ENCODE results near the gene SOX1.

Gene SOX1

DNA sequence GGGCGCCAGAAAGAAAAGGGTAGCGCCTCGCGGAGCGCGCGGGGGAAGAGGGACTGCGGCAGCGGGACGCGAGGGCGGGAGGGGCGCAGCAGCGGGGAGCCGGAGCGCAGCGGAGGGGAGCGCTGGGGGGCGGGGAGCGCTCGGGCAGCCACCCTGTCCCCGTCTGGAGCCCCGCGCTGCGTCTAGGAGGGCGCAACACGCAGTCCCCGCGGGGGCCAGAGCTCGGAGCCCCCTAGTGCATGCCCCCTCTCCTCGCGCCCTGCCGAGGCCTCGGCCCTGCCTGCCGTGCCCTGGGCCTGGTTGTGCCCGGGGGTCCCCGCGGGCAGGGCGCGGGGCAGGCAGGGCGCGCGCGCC is 37.9 kb downstream of the SOX1 start:
- WGBS = 6% methylated on average over 28 of the region's 44 CpGs
- no peak overlapping the region for H3K9ac ChIP-seq (ENCODE audit: low read length)

DNA sequence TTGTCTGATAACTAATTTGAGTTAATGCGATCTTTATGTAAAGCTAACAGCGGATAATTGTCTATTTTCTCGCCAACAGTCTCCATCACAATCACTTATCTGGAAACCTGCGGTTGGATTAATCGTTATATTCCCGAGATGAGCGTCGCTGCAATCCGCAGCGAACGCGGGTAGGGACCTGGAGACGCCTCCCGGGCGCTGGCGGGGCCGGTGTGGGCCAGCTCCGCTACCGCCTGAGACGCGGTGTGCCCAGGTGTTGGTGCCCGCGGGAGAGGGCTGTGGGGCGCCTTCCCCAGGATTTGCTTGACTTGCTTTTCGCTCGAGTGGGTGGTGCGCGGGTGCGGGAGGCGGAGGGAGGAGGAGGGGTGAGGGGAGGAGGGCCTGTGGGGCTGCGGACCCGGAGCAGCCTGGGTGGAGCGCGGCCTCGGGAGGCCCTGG is 38.3 kb downstream of the SOX1 start:
- H3K27ac ChIP-seq (ENCODE audit: low read length, poor library complexity, severe bottlenecking) = no peak overlapping the region
- H3K4ac ChIP-seq (ENCODE audit: low read depth in 1 of 2, low read length in 2 of 2) = no peak overlapping the region
- H2BK5ac ChIP-seq (ENCODE audit: low read depth, low read length, poor library complexity, severe bottlenecking) = no peak overlapping the region
- H2BK15ac ChIP-seq (ENCODE audit: low read depth, poor library complexity, severe bottlenecking) = no peak overlapping the region
- peaks cover 6% of the 10 kb centered on the region for H3K4me1 ChIP-seq (ENCODE audit: control insufficient read depth, insufficient read depth, low read depth, low read length)
- H3K27me3 ChIP-seq (ENCODE audit: control insufficient read depth in 1 of 2, insufficient read depth in 1 of 2, low read length in 2 of 2) = peaks cover 66 to 67% of the 10 kb centered on the region in 2 experiments
- H4K8ac ChIP-seq (ENCODE audit: low read length) = no peak overlapping the region
- H3K18ac ChIP-seq (ENCODE audit: low read depth in 1 of 2, low read length in 2 of 2) = no peak overlapping the region
- H4K91ac ChIP-seq (ENCODE audit: low read length) = no peak overlapping the region
- no peak overlapping the region for H3K4me2 ChIP-seq (ENCODE audit: low read length, poor library complexity, severe bottlenecking)
- H2AK5ac ChIP-seq (ENCODE audit: low read length, severe bottlenecking) = no peak overlapping the region
- no peak for DNase-seq
- H2BK12ac ChIP-seq (ENCODE audit: low read length in 2 of 2) = no peak overlapping the region
- no peaks in the 10 kb centered on the region for H3K79me1 ChIP-seq (replicated peaks; ENCODE audit: low read length, poor library complexity, severe bottlenecking)
- no peaks in the 10 kb centered on the region for H3K36me3 ChIP-seq (ENCODE audit: control insufficient read depth in 1 of 2, insufficient read depth in 2 of 2, low read depth in 1 of 2, low read length in 2 of 2)
- no peaks in the 10 kb centered on the region for H3K9me3 ChIP-seq (ENCODE audit: control insufficient read depth, low read length)
- H3K14ac ChIP-seq (ENCODE audit: low read length in 2 of 2) = no peak overlapping the region
- H3K4me3 ChIP-seq (ENCODE audit: insufficient read depth in 1 of 2, low read depth in 1 of 2, low read length in 2 of 2) = no peak overlapping the region
- H2BK120ac ChIP-seq (ENCODE audit: low read depth, low read length) = no peak overlapping the region
- H3K23ac ChIP-seq (ENCODE audit: low read length in 2 of 2) = no peak overlapping the region
- H2AFZ ChIP-seq (ENCODE audit: low read depth, low read length) = no peak overlapping the region
- 4% methylated on average over 24 of the region's 35 CpGs for WGBS
- no peak overlapping the region for H3K9ac ChIP-seq (ENCODE audit: low read length)

More for the DNA sequence above, 37.9 kb downstream of the SOX1 start:
- Histone ChIP-seq H3K18ac (ENCODE audit: low read depth in 1 of 2, low read length in 2 of 2) (no peak overlapping the region), H3K4me1 (ENCODE audit: control insufficient read depth, insufficient read depth, low read depth, low read length) (peaks cover 6% of the 10 kb centered on the region), H3K9me3 (ENCODE audit: control insufficient read depth, low read length) (no peaks in the 10 kb centered on the region), H3K79me1 (replicated peaks; ENCODE audit: low read length, poor library complexity, severe bottlenecking) (no peaks in the 10 kb centered on the region), H4K91ac (ENCODE audit: low read length) (no peak overlapping the region), H3K4me2 (ENCODE audit: low read length, poor library complexity, severe bottlenecking) (no peak overlapping the region), H3K36me3 (ENCODE audit: control insufficient read depth in 1 of 2, insufficient read depth in 2 of 2, low read depth in 1 of 2, low read length in 2 of 2) (no peaks in the 10 kb centered on the region), H3K4me3 (ENCODE audit: insufficient read depth in 1 of 2, low read depth in 1 of 2, low read length in 2 of 2) (no peak overlapping the region), H3K27ac (ENCODE audit: low read length, poor library complexity, severe bottlenecking) (no peak overlapping the region), H3K27me3 (ENCODE audit: control insufficient read depth in 1 of 2, insufficient read depth in 1 of 2, low read length in 2 of 2) (peaks cover 66 to 67% of the 10 kb centered on the region in 2 experiments), H2BK120ac (ENCODE audit: low read depth, low read length) (no peak overlapping the region), H2BK12ac (ENCODE audit: low read length in 2 of 2) (no peak overlapping the region), H3K14ac (ENCODE audit: low read length in 2 of 2) (no peak overlapping the region), H3K4ac (ENCODE audit: low read depth in 1 of 2, low read length in 2 of 2) (no peak overlapping the region), H2BK15ac (ENCODE audit: low read depth, poor library complexity, severe bottlenecking) (no peak overlapping the region), H3K23ac (ENCODE audit: low read length in 2 of 2) (no peak overlapping the region), H2AFZ (ENCODE audit: low read depth, low read length) (no peak overlapping the region), H4K8ac (ENCODE audit: low read length) (no peak overlapping the region), H2BK5ac (ENCODE audit: low read depth, low read length, poor library complexity, severe bottlenecking) (no peak overlapping the region), H2AK5ac (ENCODE audit: low read length, severe bottlenecking) (no peak overlapping the region)
- no peak for DNase-seq

DNA sequence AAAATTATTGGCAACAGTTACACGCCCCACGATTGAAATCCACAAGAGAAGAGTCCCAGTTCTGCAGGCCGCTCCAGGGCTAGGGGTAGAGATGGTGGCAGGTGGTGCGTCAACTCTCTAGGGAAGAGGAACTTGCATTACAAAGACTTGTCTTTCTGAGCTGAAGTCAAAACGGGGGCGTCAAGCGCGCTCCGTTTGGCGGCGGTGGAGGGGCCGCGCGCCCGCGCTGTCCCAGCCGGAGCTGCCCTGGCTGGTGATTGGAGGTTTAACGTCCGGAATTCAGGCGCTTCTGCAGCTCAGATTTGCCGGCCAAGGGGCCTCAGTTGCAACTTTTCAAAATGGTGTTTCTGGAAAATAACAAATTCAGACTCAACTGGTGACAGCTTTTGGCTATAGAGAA is 38.9 kb downstream of the SOX1 start:
- no peak overlapping the region for H2BK15ac ChIP-seq (ENCODE audit: low read depth, poor library complexity, severe bottlenecking)
- no peak overlapping the region for H2AFZ ChIP-seq (ENCODE audit: low read depth, low read length)
- H2BK120ac ChIP-seq (ENCODE audit: low read depth, low read length) = no peak overlapping the region
- no peak overlapping the region for H3K27ac ChIP-seq (ENCODE audit: low read length, poor library complexity, severe bottlenecking)
- no peak overlapping the region for H3K4me3 ChIP-seq (ENCODE audit: insufficient read depth in 1 of 2, low read depth in 1 of 2, low read length in 2 of 2)
- H3K4me2 ChIP-seq (ENCODE audit: low read length, poor library complexity, severe bottlenecking) = no peak overlapping the region
- no peak overlapping the region for H3K9ac ChIP-seq (ENCODE audit: low read length)
- H3K14ac ChIP-seq (ENCODE audit: low read length in 2 of 2) = no peak overlapping the region
- no peak overlapping the region for H4K91ac ChIP-seq (ENCODE audit: low read length)
- H3K4me1 ChIP-seq (ENCODE audit: control insufficient read depth, insufficient read depth, low read depth, low read length) = peaks cover 6% of the 10 kb centered on the region
- no peak for DNase-seq
- H2BK5ac ChIP-seq (ENCODE audit: low read depth, low read length, poor library complexity, severe bottlenecking) = no peak overlapping the region
- no peak overlapping the region for H3K23ac ChIP-seq (ENCODE audit: low read length in 2 of 2)
- H3K4ac ChIP-seq (ENCODE audit: low read depth in 1 of 2, low read length in 2 of 2) = no peak overlapping the region
- H3K27me3 ChIP-seq (ENCODE audit: control insufficient read depth in 1 of 2, insufficient read depth in 1 of 2, low read length in 2 of 2) = peaks cover 66 to 67% of the 10 kb centered on the region in 2 experiments
- no peak overlapping the region for H2AK5ac ChIP-seq (ENCODE audit: low read length, severe bottlenecking)
- 2% methylated on average over 21 of the region's 21 CpGs for WGBS
- H3K9me3 ChIP-seq (ENCODE audit: control insufficient read depth, low read length) = no peaks in the 10 kb centered on the region
- no peak overlapping the region for H2BK12ac ChIP-seq (ENCODE audit: low read length in 2 of 2)
- no peak overlapping the region for H4K8ac ChIP-seq (ENCODE audit: low read length)
- no peaks in the 10 kb centered on the region for H3K79me1 ChIP-seq (replicated peaks; ENCODE audit: low read length, poor library complexity, severe bottlenecking)
- no peak overlapping the region for H3K18ac ChIP-seq (ENCODE audit: low read depth in 1 of 2, low read length in 2 of 2)
- H3K36me3 ChIP-seq (ENCODE audit: control insufficient read depth in 1 of 2, insufficient read depth in 2 of 2, low read depth in 1 of 2, low read length in 2 of 2) = no peaks in the 10 kb centered on the region

DNA sequence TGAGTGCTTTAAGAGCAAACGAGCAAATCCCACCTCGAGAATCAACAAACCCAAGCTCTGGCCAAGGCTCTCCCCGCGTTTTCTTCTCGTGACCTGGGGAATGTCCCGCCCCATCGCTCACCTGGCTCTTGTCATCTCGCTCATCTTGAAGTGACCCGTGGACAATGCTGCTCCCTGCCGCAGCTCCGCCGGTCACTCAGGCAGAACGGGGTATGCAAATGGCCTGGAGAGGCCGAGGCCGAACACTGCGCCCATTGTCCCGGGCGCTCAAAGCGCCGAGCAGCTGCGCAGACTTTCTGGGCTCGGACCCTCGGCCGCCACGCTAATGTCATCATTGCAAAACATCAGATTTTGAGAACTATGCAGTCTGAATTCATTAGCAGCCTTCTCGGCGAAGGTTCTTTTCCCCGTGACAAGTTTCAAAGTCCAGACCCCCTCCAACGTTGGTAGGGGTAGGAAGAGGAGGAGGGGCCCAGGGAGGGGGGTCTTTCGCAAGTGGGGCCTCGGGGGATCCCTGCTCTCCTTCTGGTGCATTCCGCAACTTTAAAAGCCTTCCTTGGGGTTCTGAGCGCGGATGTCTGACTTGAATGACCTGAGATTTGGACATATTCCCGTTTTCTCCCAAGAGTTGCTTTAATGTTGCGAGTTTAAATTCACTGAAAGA is 39.7 kb downstream of the SOX1 start:
- no peak overlapping the region for H3K27ac ChIP-seq (ENCODE audit: low read length, poor library complexity, severe bottlenecking)
- H3K23ac ChIP-seq (ENCODE audit: low read length in 2 of 2) = no peak overlapping the region
- no peak for DNase-seq
- H2BK5ac ChIP-seq (ENCODE audit: low read depth, low read length, poor library complexity, severe bottlenecking) = no peak overlapping the region
- no peak overlapping the region for H3K4me2 ChIP-seq (ENCODE audit: low read length, poor library complexity, severe bottlenecking)
- H3K14ac ChIP-seq (ENCODE audit: low read length in 2 of 2) = no peak overlapping the region
- no peaks in the 10 kb centered on the region for H3K36me3 ChIP-seq (ENCODE audit: control insufficient read depth in 1 of 2, insufficient read depth in 2 of 2, low read depth in 1 of 2, low read length in 2 of 2)
- no peak overlapping the region for H2BK12ac ChIP-seq (ENCODE audit: low read length in 2 of 2)
- peaks cover 6% of the 10 kb centered on the region for H3K4me1 ChIP-seq (ENCODE audit: control insufficient read depth, insufficient read depth, low read depth, low read length)
- H3K18ac ChIP-seq (ENCODE audit: low read depth in 1 of 2, low read length in 2 of 2) = no peak overlapping the region
- no peak overlapping the region for H4K91ac ChIP-seq (ENCODE audit: low read length)
- no peak overlapping the region for H3K4me3 ChIP-seq (ENCODE audit: insufficient read depth in 1 of 2, low read depth in 1 of 2, low read length in 2 of 2)
- H3K79me1 ChIP-seq (replicated peaks; ENCODE audit: low read length, poor library complexity, severe bottlenecking) = no peaks in the 10 kb centered on the region
- H3K4ac ChIP-seq (ENCODE audit: low read depth in 1 of 2, low read length in 2 of 2) = no peak overlapping the region
- WGBS = 9% methylated on average over 36 of the region's 36 CpGs
- H3K9me3 ChIP-seq (ENCODE audit: control insufficient read depth, low read length) = no peaks in the 10 kb centered on the region
- no peak overlapping the region for H3K9ac ChIP-seq (ENCODE audit: low read length)
- H4K8ac ChIP-seq (ENCODE audit: low read length) = no peak overlapping the region
- H2BK15ac ChIP-seq (ENCODE audit: low read depth, poor library complexity, severe bottlenecking) = no peak overlapping the region
- peaks cover 61 to 66% of the 10 kb centered on the region in 2 experiments for H3K27me3 ChIP-seq (ENCODE audit: control insufficient read depth in 1 of 2, insufficient read depth in 1 of 2, low read length in 2 of 2)
- no peak overlapping the region for H2BK120ac ChIP-seq (ENCODE audit: low read depth, low read length)
- H2AFZ ChIP-seq (ENCODE audit: low read depth, low read length) = no peak overlapping the region
- H2AK5ac ChIP-seq (ENCODE audit: low read length, severe bottlenecking) = no peak overlapping the region
